Nucleus accumbens (tissue), 56 donors: Measurements from ENCODE around the gene ACAP3.

Experiments used
- DNase-seq, 56 donors: peaks; one replicate each; lab custom pipeline; 2025; lab: John Stamatoyannopoulos, UW

Gene ACAP3

GRCh38 chr1:1304331-1305299 lies 3.1 kb downstream of the ACAP3 start:
- DNase-seq: peak in 55 of 56 donors; percentile 38 to 96 (median 90)

DNA sequence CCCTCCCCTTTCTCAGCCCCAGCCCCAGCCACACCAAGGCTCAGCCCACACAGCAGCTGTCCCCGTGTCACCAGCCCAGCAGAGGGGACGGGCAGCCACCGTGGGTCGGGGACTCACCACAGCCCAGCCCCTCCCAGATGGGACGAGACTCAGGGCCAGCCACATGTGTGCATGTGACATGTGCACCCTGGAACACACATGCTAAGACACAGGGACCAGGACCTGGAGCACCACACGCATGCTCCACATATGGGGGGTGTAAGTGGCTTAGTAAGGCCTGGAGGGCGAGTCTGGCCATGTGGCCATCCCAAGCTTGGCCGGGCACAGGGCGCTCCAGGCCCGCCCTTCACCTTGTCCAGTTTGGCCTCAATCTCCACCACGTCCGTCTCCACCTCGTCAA lies 4.0 kb downstream of the ACAP3 start:
- DNase-seq: peak in 3 of 56 donors; percentile 41 to 49 (median 47)

GRCh38 chr1:1302951-1303509 lies 4.7 kb downstream of the ACAP3 start:
- peak in 3 of 56 donors; percentile 11 to 30 (median 26) for DNase-seq

DNA sequence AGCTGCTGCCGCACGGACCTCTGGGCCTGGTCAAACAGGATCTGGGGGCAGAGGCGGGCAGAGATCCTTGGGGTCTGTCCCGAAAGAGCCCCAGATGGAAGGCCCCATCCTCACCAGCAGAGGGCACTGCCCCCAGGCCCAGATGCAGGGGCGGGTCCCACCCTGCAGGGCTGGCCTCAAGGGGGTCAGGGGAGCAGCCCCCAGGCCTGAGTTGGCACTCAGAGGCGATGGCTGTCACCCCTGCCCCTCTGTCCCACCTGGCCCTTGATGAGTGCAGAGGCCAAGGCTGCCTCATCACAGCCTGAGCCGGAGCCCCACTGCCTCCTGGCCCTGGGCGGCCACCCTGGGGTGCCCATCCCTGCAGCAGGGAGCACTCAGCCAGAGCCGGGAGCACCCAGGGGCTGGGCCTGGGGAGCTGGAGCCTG lies 5.7 kb downstream of the ACAP3 start:
- DNase-seq: no peak

GRCh38 chr1:1300352-1300739 lies 7.4 kb downstream of the ACAP3 start:
- DNase-seq: no peak

DNA sequence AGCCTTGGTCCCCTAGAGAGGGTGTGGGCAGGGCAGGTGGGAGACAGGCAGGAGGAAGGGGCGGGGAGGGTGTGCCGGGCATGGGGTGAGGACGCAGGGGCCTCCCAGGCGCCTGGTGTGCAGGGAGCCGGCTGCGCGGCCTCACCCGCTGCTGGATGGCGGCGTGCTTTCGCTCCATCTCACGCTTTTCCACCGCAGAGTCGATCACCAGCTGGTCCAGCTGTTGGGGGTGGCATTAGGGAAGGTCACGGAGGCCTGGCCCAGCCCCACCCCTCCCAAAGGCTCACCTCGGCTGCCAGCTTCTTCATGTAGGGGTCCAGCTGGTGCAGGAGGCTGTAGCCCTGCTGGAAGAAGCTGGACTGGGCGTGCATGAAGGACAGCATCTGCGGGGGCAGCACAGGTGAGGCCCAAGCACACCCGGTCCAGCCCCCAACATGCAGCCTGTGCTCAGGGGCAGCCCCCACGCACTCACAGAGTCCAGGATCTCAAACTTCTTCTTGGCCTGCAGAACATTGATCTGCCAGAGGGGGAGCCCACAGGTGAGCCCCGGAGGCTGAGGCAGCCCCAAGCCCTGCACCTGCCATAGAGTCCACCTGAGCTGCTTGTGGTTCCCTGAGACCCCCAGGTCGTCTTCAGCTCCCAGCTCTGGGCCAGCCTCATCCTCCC lies 7.9 kb downstream of the ACAP3 start:
- no peak for DNase-seq

GRCh38 chr1:1298861-1299685 lies 8.7 kb downstream of the ACAP3 start:
- DNase-seq: peak in 55 of 56 donors; percentile 29 to 99 (median 90)

DNA sequence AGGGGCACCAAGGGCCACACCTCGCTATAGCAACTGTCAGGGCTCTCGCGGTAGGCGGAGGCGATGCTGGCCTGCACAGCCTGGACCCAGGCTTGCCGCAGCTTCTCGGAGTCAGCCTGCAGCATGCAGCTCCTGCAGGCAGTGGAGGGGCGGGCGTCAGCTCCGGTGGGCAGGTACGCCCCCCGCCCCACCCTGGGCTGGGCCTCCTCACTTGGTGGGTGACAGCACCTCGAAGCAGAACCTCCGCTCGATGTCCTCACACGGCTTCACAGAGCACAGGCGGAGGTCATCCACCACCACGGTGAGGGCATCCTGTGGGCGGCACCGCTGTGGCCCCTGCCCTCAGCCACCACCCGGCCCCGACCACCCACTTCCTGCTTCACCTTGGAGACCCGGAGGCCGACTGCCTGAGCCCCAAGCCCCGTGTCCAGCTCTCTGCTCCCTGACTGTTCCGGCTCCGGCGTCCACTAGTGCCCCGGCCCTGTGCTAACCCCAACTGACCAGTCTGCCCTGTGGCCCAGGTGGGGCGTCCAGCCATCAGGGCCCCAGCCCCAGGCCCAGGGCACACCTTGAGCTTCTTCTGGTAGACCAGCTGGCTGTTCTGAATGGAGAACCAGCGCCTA lies 9.8 kb downstream of the ACAP3 start:
- DNase-seq: no peak

- DNase-seq: no peak
Observed at GRCh38 chr1:1296070-1297061, 11.4 kb downstream of the ACAP3 start.

DNA sequence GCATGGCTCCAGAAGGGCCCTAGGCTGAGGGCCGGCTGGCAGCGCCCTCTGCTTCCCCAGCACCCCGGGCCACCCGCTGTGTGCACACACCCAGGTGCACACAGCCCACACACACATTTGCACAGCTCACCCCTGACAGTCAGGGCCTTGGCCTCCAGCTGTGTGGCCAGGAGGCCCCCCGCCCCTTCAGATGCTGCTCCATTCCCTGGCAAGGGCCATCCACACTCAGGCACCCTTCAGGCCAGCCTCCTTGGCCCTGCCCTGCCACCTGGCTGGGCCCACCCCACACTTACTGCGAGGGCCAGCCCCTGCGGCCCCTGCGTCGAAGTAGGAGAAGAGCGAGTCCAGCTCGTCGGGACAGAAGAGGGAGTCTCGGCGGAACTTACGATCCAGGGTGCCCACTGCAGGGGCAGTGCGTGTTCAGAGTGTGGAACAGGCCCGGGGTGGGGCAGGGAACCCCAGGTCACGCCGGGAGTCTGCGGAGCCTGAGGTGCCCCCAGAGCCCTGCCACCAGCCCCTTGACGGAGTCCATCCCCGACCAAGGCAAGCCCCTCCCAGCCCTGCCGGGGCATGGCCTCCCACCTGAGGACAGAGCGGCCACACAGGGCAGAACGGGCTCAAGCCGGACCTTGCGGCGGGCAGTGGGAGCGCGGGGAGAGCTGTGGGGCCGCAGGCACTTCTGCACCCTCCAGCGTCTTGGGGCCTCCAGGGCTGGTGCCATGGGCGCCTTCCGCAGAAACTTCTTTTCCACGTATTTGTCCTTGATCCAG lies 12.4 kb downstream of the ACAP3 start:
- no peak for DNase-seq

DNA sequence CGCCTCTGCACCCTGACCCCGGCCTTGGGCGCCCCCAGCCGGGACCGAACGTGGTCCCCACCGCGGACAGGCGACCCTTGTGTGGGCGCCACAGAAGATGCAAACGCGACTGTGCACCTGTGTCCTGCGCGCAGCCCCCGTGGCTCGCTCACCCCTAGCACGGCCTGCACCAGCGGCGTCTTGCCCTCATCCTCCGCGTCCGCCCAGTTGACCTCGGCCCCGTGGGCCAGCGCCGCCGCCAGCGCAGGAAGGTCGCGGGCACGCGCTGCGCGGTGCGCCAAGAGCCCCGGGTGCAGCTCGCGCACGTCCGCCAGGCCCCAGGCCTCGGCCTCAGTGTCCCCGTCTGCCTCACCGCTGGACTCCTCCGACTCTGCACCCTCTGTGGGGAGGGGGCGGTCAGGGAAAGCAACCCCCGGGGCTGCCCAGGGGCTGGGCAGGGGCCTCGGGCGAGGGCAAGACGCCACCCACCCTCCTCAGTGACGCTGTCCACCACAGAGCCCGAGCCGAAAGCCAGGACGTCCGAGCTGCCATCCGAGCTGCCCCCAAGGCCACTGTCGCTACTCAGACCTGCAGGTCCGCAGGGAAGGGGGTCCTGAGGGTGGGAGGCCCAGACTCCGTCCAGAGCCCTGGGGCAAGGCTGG lies 13.4 kb downstream of the ACAP3 start:
- DNase-seq: no peak

DNA sequence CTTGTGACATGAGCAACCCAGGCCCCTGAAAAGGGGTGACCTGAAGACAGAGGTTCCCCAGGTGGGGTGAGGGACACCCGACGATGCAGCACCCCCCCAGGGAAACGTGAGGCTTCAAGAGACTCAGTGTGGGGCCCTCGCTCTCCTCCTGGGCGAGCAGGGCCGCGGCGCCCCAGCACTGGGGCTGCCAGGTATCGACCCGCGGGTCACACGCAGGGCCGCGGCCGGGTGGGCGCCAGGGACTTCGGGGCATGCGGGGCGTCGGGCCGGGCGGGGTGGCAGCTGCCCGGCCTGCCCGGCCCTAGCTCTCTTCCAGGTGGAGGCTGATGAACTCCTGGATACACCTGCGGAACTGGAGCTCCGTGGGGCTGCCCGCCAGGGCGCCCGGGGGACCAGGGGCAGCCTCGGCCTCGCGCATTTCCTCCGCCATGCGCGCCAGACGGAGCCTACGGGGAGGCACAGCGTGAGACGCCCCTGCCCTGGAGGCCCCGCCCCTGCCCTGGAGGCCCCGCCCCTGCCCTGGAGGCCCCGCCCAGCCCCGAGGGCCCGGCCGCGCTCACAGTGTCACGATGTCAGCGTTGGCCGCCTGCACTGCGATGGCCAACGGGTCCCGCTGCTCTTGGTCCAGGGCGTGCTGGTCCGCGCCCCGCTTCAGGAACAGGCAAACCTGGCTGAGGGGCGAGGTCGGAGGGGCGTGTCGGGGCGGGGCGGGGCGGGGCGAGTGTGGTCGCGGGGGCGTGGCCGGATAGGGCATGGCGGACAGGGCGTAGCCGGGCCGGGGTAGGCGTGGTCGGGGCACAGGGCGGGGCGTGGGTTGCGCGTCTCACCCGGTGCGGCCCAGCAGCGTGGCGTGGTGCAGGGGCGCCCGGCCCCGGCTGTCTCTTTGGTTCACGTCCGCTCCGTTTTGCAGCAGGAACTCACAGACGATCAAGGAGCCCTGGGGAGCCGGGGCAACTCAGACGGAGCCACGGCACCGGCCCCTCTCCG lies 14.2 kb downstream of the ACAP3 start:
- peak in 1 of 56 donors; percentile 24 for DNase-seq

DNA sequence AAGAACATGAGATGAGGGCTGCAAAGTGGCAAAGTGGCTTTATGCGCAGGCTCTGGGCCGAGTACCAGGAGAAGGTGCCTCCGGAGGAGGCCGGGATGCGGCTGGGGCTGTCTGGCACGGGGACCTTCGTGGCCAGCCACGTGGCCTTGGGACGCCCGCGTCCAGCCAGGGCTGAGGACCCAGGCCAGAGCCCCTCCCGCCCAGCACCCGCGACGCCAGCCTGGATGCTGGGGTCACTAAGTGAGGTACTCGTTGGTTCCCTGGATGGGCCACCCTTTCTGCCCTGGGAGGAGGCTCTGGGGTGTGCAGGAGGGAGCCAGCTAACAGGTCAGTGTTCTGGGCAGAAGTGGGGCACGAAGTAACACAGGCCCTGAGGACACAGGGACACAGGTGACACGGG lies 14.9 kb downstream of the ACAP3 start:
- no peak for DNase-seq

GRCh38 chr1:1292442-1292779 lies 15.3 kb downstream of the ACAP3 start:
- DNase-seq: no peak

GRCh38 chr1:1291548-1292441 lies 15.9 kb downstream of the ACAP3 start:
- peak in 9 of 56 donors; percentile 14 to 64 (median 34) for DNase-seq
